CD4-positive, alpha-beta T cell (primary cell): ENCODE data around the gene PPP1R9B. TPM values are rescaled to one million over a fixed set of nuclear protein-coding genes. Genes with fewer than 3 reads are reported as not detected.

ENCODE experiments used
- ATAC-seq: fragments of 200-7000 bp; cut with Tn5 transposase; one replicate; pipeline ENCODE4 v1.10.0; 2022; ENCODE audit warnings: mild to moderate bottlenecking; ENCODE audit not compliant: poor library complexity
- CTCF ChIA-PET: fragments of 350-600 bp; sonication (Branson Sonifier 250); formaldehyde crosslinking; loops from one replicate; lab custom pipeline; 2021; ENCODE audit warnings: antibody characterized with exemption, inconsistent platforms; lab: Charles Lee
- POLR2A ChIA-PET: fragments of 350-600 bp; sonication (Branson Sonifier 250); formaldehyde crosslinking; loops from one replicate; lab custom pipeline; 2021; ENCODE audit warnings: antibody characterized with exemption, inconsistent platforms; lab: Charles Lee
- DNase-seq, 14 experiments: peaks; one replicate each; pipeline ENCODE4 v3.0.0-alpha.2; 2013 to 2020; ENCODE audit warnings: mixed read lengths in 2 of 14
- H3K27ac ChIP-seq, 2 donors: one replicate each; pipeline versions ENCODE4 v1.5.1 to v1.7.0; 2013; ENCODE audit warnings: low read length in 2 of 2, low read depth in 1 of 2, mild to moderate bottlenecking in 1 of 2
- H3K27me3 ChIP-seq, 2 experiments: 1 replicate in 1 of 2; 2 replicates in 1 of 2; pipeline versions ENCODE4 v1.6.1 to v1.7.0; 2013; ENCODE audit warnings: low read length in 2 of 2, control low read depth in 1 of 2, mild to moderate bottlenecking in 1 of 2, moderate library complexity in 1 of 2; ENCODE audit not compliant: insufficient read depth in 2 of 2, control insufficient read depth in 1 of 2
- H3K36me3 ChIP-seq: one replicate; pipeline ENCODE4 v1.6.1; 2013; ENCODE audit warnings: low read length, control low read depth; ENCODE audit not compliant: insufficient read depth
- H3K4me1 ChIP-seq: one replicate; pipeline ENCODE4 v1.6.1; 2013; ENCODE audit warnings: low read length, control low read depth; ENCODE audit not compliant: insufficient read depth
- H3K4me3 ChIP-seq: one replicate; pipeline ENCODE4 v1.5.1; 2013; ENCODE audit warnings: mild to moderate bottlenecking, low read length, moderate library complexity
- H3K9me3 ChIP-seq, 2 experiments: 1 replicate in 1 of 2; 2 replicates in 1 of 2; pipeline versions ENCODE4 v1.6.1 to v1.7.0; 2013; ENCODE audit warnings: low read length in 2 of 2, mild to moderate bottlenecking in 2 of 2, control low read depth in 1 of 2, moderate library complexity in 1 of 2; ENCODE audit not compliant: control insufficient read depth in 1 of 2, insufficient read depth in 1 of 2
- H3K27ac Mint-ChIP-seq: one replicate; pipeline ENCODE4 v1.8.0; 2020; ENCODE audit warnings: mixed read lengths
- H3K27me3 Mint-ChIP-seq: one replicate; pipeline ENCODE4 v1.8.0; 2021; ENCODE audit warnings: mixed read lengths
- H3K36me3 Mint-ChIP-seq: one replicate; pipeline ENCODE4 v1.8.0; 2021; ENCODE audit warnings: low read depth, mixed read lengths
- H3K4me1 Mint-ChIP-seq: one replicate; pipeline ENCODE4 v1.8.0; 2021; ENCODE audit warnings: low read depth, mixed read lengths
- H3K4me3 Mint-ChIP-seq: one replicate; pipeline ENCODE4 v1.8.0; 2020; ENCODE audit warnings: mild to moderate bottlenecking, mixed read lengths
- H3K9me3 Mint-ChIP-seq: one replicate; pipeline ENCODE4 v1.8.0; 2020; ENCODE audit warnings: mixed read lengths
- intact Hi-C, 2 experiments: fragments of 100-400 bp; cut with DNase I in 1 of 2; cut with micrococcal nuclease in 1 of 2; formaldehyde crosslinking; loops; one replicate each; pipeline versions ENCODE4 v1.15.1 to v1.9.0; 2023 to 2025; cut with DNase I, micrococcal nuclease
- total RNA-seq, 174 experiments: library from RNA in 2 of 174; stranded (reverse) in 2 of 174; gene quantifications; one replicate each; pipeline ENCODE4 v1.2.3 and lab custom pipeline; 2021 to 2026
- TF ChIP-seq, protein P1 (sequence below): fragments of 200-600 bp; IDR thresholded peaks from one replicate; pipeline ENCODE4 v1.8.0; 2022; ENCODE audit warnings: antibody characterized with exemption, mild to moderate bottlenecking

The PPP1R9B gene
- total RNA-seq, 2 experiments from 2014 or later = 53.4 to 55.7 TPM

DNA sequence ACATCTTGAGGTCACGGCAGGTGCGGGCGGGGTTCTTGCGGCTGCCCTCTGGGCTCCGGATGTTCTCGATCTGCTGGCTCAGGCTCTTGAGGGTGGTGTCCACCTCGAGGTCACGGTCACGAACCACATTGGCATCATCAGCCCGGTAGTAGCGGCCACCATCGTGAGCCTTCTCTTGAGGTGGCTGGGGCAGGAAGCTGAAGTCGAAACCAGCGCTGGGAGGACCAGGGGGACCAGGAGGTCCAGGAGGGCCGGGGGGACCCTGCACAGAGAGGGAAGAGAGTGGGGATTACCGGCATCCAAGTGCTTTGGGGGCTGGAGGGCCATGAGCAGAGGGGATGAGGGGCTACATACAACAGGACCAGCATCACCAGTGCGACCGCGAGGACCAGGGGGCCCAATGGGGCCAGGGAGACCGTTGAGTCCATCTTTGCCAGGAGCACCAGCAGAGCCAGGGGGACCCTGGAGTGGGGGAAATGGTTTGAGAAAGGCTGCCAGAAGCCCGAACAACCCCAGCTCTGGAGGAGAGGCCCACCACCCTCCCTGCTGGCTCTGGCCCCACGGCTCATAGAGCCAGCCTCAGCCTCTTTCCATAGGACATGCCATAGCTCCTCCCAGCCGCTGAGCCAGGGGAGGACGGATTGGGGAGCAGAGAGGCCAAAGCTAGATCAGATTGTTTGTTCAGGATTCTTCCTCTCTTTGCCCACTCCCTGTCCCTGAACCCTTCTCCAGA, 36.4 kb upstream of the PPP1R9B start:
- H3K27ac ChIP-seq = no peak overlapping the region
- ChIA-PET POLR2A (no interaction called here), CTCF (interaction anchor here (0.5 kb wide), 1 partner anchor 400 kb away, joined by 3 read pairs; no protein-coding TSS in a partner anchor)
- no peaks in the 10 kb centered on the region for H3K36me3 ChIP-seq
- Mint-ChIP-seq H3K4me3 (no peak overlapping the region), H3K4me1 (peaks cover 15% of the 10 kb centered on the region), H3K27me3 (no peaks in the 10 kb centered on the region), H3K27ac (no peak overlapping the region), H3K9me3 (no peaks in the 10 kb centered on the region), H3K36me3 (no peaks in the 10 kb centered on the region)
- no peaks in the 10 kb centered on the region for H3K9me3 ChIP-seq
- intact Hi-C loops = no loop called here
- H3K4me3 ChIP-seq = no peak overlapping the region
- TF ChIP-seq, protein P1, sequence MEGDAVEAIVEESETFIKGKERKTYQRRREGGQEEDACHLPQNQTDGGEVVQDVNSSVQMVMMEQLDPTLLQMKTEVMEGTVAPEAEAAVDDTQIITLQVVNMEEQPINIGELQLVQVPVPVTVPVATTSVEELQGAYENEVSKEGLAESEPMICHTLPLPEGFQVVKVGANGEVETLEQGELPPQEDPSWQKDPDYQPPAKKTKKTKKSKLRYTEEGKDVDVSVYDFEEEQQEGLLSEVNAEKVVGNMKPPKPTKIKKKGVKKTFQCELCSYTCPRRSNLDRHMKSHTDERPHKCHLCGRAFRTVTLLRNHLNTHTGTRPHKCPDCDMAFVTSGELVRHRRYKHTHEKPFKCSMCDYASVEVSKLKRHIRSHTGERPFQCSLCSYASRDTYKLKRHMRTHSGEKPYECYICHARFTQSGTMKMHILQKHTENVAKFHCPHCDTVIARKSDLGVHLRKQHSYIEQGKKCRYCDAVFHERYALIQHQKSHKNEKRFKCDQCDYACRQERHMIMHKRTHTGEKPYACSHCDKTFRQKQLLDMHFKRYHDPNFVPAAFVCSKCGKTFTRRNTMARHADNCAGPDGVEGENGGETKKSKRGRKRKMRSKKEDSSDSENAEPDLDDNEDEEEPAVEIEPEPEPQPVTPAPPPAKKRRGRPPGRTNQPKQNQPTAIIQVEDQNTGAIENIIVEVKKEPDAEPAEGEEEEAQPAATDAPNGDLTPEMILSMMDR = no peak
- ATAC-seq (no peak), DNase-seq (no peak)
- no peaks in the 10 kb centered on the region for H3K27me3 ChIP-seq
- H3K4me1 ChIP-seq = peaks cover 17% of the 10 kb centered on the region

DNA sequence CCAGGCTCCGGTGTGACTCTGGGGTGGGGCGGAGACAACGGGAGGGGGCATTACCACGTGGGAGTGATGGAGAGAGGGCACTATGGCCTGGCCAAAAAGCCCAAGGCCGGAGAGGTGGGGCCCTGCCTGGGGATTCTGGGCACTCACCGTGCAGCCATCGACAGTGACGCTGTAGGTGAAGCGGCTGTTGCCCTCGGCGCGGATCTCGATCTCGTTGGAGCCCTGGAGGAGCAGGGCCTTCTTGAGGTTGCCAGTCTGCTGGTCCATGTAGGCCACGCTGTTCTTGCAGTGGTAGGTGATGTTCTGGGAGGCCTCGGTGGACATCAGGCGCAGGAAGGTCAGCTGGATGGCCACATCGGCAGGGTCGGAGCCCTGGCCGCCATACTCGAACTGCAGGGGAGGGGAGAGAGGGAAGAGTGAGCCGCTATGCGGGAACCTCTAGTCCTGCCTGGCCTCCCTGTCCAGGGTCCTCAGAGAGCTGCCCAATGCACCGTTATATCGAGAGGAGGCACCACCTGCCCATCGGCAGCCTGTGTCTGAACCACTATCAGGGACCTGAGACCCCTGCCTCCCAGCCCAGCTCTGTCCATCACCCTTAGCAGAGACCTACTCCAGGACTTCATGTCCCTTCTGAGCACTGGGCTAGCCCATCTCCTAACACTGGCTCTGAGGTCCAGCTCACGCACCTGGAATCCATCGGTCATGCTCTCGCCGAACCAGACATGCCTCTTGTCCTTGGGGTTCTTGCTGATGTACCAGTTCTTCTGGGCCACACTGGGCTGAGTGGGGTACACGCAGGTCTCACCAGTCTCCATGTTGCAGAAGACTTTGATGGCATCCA, 35.4 kb upstream of the PPP1R9B start:
- no peak for ATAC-seq
- no peak overlapping the region for H3K27ac Mint-ChIP-seq
- ChIA-PET CTCF (interaction anchor here (0.5 kb wide), 1 partner anchor 400 kb away, joined by 3 read pairs; no protein-coding TSS in a partner anchor), POLR2A (no interaction called here)
- H3K9me3 ChIP-seq = no peaks in the 10 kb centered on the region
- H3K4me3 Mint-ChIP-seq = no peak overlapping the region
- H3K4me1 Mint-ChIP-seq = peaks cover 15% of the 10 kb centered on the region
- H3K27me3 Mint-ChIP-seq = no peaks in the 10 kb centered on the region
- H3K36me3 Mint-ChIP-seq = no peaks in the 10 kb centered on the region
- no peaks in the 10 kb centered on the region for H3K9me3 Mint-ChIP-seq
- TF ChIP-seq, protein P1 = no peak
- no peaks in the 10 kb centered on the region for H3K27me3 ChIP-seq
- H3K4me3 ChIP-seq = no peak overlapping the region
- no peaks in the 10 kb centered on the region for H3K36me3 ChIP-seq
- peaks cover 17% of the 10 kb centered on the region for H3K4me1 ChIP-seq
- no peak overlapping the region for H3K27ac ChIP-seq
- intact Hi-C loops = no loop called here
- DNase-seq = no peak

DNA sequence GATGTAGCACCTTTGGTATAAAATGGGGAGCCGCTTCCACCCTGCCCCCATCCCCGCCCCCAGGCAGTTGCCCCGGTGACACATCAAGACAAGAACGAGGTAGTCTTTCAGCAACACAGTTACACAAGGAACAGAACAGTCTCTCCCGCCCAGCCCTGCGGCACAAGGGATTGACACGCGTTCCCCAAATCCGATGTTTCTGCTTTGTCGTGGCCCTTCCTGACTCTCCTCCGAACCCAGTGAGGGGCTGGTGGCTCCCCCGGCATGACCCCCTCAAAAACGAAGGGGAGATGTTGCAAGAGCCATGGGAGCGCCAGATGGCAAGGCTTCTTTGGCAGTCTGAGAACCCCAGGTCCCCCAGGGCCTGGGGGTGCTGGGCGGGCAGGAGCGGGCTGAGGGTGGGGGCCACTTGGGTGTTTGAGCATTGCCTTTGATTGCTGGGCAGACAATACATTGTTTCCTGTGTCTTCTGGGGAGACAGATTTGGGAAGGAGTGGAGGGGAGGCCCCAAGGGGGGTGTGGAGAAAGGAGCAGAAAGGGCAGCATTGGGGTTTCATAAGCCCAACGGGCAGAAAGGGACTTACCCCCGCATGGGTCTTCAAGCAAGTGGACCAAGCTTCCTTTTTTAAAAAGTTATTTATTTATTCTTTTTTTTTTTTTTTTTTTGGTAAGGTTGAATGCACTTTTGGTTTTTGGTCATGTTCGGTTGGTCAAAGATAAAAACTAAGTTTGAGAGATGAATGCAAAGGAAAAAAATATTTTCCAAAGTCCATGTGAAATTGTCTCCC, 34.3 kb upstream of the PPP1R9B start:
- Histone ChIP-seq H3K27ac (no peak overlapping the region), H3K4me3 (no peak overlapping the region), H3K4me1 (peaks cover 17% of the 10 kb centered on the region), H3K27me3 (no peaks in the 10 kb centered on the region), H3K36me3 (no peaks in the 10 kb centered on the region), H3K9me3 (no peaks in the 10 kb centered on the region)
- Mint-ChIP-seq H3K36me3 (no peaks in the 10 kb centered on the region), H3K27me3 (no peaks in the 10 kb centered on the region), H3K27ac (no peak overlapping the region), H3K4me1 (peaks cover 15% of the 10 kb centered on the region), H3K9me3 (no peaks in the 10 kb centered on the region), H3K4me3 (peak overlapping the region; percentile 20)
- ChIA-PET CTCF (no interaction called here), POLR2A (no interaction called here)
- ATAC-seq (no peak), DNase-seq (no peak)
- TF ChIP-seq, protein P1 = no peak
- intact Hi-C loops = no loop called here
